ENCODE measurements around the gene WNT9A.

WNT9A gene

GRCh38 chr1:227903061-227903521 lies 44.6 kb downstream of the WNT9A start:
- CTCF ChIA-PET, result no interaction called here

DNA sequence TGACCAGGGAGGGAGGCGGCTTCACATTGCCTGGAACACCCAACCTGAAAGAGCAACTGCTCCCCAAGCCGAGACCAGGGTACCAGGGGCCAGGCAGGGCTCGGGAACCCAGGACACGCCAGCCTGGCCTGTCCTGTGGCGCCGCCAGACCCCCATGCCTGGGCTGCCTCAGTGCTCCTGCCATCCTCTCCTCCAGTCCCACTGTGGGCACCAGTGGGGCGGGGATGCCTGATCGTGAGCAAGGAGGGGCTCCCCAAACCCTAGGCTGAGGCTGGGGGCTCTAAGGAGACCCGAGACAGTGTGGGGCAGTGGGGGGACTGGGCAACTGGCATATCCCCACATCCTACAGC lies 45.1 kb downstream of the WNT9A start:
- TF ChIP-seq, protein P1, sequence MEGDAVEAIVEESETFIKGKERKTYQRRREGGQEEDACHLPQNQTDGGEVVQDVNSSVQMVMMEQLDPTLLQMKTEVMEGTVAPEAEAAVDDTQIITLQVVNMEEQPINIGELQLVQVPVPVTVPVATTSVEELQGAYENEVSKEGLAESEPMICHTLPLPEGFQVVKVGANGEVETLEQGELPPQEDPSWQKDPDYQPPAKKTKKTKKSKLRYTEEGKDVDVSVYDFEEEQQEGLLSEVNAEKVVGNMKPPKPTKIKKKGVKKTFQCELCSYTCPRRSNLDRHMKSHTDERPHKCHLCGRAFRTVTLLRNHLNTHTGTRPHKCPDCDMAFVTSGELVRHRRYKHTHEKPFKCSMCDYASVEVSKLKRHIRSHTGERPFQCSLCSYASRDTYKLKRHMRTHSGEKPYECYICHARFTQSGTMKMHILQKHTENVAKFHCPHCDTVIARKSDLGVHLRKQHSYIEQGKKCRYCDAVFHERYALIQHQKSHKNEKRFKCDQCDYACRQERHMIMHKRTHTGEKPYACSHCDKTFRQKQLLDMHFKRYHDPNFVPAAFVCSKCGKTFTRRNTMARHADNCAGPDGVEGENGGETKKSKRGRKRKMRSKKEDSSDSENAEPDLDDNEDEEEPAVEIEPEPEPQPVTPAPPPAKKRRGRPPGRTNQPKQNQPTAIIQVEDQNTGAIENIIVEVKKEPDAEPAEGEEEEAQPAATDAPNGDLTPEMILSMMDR (IDR thresholded peaks at IDR 0.05; ENCODE audit: insufficient read depth, low read length, missing control alignments), result no peak
- ChIA-PET POLR2A (no interaction called here), CTCF (no interaction called here)
- DNase-seq (ENCODE audit: low read depth, low spot score), result no peak
- no peak overlapping the region for H3K4me3 ChIP-seq (ENCODE audit: low read depth, low read length)

More at GRCh38 chr1:227903061-227903521, 44.6 kb downstream of the WNT9A start:
- POLR2A ChIA-PET, result no interaction called here
- no peak for DNase-seq (ENCODE audit: low read depth, low spot score)
- no peak overlapping the region for H3K4me3 ChIP-seq (ENCODE audit: low read depth, low read length)
- TF ChIP-seq, protein P1 (IDR thresholded peaks at IDR 0.05; ENCODE audit: insufficient read depth, low read length, missing control alignments), result no peak

GRCh38 chr1:227901906-227902640 lies 45.7 kb downstream of the WNT9A start:
- ChIA-PET POLR2A (no interaction called here), CTCF (interaction anchor here (1.3 kb wide), 1 partner anchor 140 kb away, joined by 4 read pairs; no protein-coding TSS in a partner anchor)
- H3K4me3 ChIP-seq (ENCODE audit: low read depth, low read length), result no peak overlapping the region
- TF ChIP-seq, protein P1 (IDR thresholded peaks at IDR 0.05; ENCODE audit: insufficient read depth, low read length, missing control alignments), result no peak
- no peak for DNase-seq (ENCODE audit: low read depth, low spot score)

DNA sequence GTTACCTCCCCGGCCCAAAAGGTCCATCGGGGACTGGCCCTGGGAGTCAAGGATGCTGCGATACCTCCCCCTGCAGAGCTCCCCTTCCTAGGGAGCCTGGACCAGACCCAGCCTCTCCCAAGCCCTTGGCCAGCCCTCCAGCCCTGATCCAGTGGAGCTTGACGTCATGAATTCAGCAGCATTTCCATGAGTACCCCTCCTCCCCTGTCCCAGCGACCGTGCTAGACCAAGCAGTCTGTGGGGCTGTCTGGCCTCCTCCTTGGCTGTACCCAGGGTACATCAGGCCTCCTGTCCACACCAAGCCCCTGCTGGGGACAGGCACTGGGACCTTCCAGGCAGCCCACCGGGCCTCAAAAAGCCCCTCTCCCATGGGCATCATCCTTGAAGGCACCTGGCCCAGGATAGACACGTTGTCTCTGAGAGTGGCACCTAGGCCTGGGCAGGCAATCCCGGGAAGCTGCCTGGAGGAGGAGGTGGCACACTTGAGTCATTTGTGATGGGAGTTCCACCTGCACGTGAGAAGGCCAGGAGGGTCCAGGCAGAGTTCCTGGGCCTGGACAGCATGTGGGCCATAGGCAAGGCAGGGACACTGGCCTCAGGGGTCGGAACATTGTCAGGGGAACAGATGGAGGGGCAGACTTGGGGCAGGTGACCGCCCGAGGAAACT lies 46.4 kb downstream of the WNT9A start:
- ChIA-PET CTCF (interaction anchor here (1.3 kb wide), 1 partner anchor 139 kb away, joined by 4 read pairs; no protein-coding TSS in a partner anchor), POLR2A (no interaction called here)
- H3K4me3 ChIP-seq (ENCODE audit: low read depth, low read length), result no peak overlapping the region
- DNase-seq (ENCODE audit: low read depth, low spot score), result no peak
- TF ChIP-seq, protein P1 (IDR thresholded peaks at IDR 0.05; ENCODE audit: insufficient read depth, low read length, missing control alignments), result no peak

DNA sequence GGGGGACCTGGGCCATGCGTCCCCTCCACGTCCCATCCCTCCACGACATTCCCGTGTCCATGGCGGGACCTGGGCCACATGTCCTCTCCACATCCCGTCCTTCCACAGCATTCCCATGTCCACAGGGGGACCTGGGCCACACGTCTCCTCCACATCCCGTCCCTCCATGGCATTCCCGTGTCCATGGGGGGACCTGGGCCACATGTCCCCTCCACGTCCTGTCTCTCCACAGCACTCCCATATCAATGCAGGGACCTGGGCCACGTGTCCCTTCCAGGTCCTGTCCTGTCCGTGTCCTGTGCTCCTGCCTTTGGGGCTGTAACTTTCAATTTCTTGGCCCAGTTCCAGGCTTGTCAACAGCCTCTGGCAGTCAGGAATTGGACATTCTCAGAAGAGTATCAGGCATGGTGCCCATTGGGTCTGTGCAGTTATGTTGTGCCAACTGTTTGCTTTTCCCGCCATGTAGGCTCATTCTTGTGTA lies 47.1 kb downstream of the WNT9A start:
- no peak for DNase-seq (ENCODE audit: low read depth, low spot score)
- TF ChIP-seq, protein P1 (IDR thresholded peaks at IDR 0.05; ENCODE audit: insufficient read depth, low read length, missing control alignments), result no peak
- CTCF ChIA-PET, result no interaction called here
- POLR2A ChIA-PET, result no interaction called here
- no peak overlapping the region for H3K4me3 ChIP-seq (ENCODE audit: low read depth, low read length)

- ChIA-PET CTCF (no interaction called here), POLR2A (no interaction called here)
- TF ChIP-seq, protein P1 (IDR thresholded peaks at IDR 0.05; ENCODE audit: insufficient read depth, low read length, missing control alignments), result no peak
- no peak overlapping the region for H3K4me3 ChIP-seq (ENCODE audit: low read depth, low read length)
- DNase-seq (ENCODE audit: low read depth, low spot score), result no peak
Observed at GRCh38 chr1:227899820-227900449, 47.8 kb downstream of the WNT9A start.
